Endometrium (tissue), 2 donors: Measurements from ENCODE around the gene DUSP10.

Experiments
- FAIRE-seq: peaks from 2 replicates; lab custom pipeline; 2012; peaks lifted over from hg19 to GRCh38; lab: Jason Lieb, UNC
- donor health status: control.
- donor health status: control.

The DUSP10 gene

DNA sequence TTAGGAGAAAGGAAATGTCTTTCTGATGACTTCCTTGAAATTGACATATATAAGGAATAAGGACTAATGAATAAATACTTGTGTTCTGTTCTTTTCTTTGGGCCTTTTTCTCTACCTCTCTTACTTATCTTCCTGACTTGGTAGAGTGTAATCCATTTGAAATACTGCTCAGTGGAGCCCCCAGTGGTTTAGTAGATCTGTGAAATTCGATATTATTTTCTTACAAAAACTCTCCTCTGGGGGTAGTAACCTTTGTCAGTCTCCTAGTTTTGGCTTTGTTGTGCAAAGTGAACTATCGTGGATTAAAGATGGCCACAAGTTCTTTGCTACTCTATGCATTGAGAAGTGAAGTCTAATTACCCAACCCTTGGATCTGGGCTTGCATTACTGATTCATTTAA is 48.8 kb downstream of the DUSP10 start:
- no peak for FAIRE-seq

DNA sequence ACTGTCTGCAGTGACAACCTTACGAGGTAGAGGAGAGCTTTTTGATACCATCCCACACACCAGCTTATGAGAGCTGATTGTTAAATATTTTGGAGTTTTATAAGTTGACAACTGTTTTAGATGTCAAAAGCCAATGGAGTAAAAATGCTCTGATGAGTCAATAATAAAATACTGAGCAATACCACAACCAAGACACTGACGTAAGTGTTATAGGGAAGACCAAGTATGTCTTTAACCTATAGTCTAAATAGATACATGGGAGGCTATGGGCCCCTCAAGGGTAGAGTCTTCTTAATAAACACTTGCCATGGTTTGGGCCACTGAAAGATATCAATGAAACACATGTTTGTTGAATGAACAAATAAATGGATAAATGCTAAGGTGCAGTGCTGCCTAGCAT is 49.2 kb downstream of the DUSP10 start:
- no peak for FAIRE-seq

DNA sequence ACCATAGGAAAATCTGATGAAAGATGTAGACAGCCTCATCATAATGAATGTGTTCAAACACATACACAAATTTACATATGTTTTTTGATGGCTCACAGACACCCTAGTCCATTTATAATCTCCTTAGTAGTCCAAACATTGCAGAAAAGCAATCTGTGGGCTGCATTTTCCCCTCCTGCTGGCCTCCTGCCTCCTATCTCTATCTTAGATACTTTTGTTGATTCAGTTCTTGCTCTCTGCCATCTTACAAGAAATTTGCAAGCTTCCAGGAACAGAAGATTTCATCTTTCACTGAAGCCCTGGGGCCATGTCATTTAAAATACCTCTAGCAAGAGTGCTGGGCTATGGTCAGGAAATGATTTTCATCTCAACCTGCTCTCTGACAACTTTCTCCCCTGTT is 50.6 kb downstream of the DUSP10 start:
- FAIRE-seq = no peak

DNA sequence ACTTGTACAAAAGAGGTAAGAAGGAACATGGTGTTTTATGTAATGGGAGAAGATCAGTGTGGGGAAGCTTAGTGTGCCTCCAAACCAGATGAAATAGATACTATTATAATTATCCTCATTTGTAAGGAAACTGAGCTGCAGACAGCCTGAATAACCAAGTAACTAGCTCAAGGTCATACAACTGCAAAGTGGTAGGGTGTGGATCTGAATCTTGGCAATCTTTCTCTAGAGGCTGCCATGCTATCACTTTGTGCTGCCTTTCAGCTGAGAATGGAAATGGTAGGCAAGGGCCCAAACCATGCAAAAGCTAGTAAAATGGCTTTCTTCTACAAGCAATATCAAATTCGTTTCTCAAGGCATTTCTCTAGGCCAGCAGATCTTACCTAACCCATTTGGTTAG is 51.0 kb downstream of the DUSP10 start:
- no peak for FAIRE-seq

DNA sequence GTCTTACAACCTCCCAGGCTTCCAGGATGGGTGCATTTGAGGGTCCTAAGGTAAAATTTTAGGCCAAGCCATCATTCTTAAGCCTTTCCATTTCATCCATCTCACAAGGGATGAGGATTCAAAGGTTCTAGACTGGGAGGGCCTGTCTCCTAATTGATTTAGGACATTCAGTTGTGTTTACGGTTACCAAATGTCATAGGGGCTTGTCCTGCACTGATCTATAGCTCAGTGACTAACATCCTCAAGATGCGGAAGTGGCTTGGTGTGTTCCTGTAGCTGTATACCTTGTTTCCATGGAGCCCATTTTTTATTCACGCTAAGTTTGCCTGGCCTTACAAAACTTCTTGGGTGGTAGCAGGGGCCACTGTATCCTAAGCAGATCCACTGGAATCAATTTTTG is 52.8 kb downstream of the DUSP10 start:
- no peak for FAIRE-seq

DNA sequence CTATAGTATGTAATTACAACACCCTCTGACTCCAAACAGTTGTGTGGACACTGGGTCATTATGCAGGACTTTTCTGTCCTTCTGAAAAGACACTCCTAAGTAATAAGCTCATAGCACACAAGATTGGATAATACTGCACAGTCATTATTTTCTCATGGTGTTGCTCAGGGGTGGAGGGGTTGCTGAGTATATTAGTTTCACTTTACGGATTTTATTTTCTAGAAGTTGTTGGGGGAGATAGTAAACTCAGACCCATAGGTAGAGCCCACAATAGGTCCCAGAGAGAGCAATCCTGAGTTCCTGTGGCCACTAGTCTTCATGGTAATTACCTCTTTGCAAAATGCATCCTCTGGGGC is 53.4 kb downstream of the DUSP10 start:
- no peak for FAIRE-seq

DNA sequence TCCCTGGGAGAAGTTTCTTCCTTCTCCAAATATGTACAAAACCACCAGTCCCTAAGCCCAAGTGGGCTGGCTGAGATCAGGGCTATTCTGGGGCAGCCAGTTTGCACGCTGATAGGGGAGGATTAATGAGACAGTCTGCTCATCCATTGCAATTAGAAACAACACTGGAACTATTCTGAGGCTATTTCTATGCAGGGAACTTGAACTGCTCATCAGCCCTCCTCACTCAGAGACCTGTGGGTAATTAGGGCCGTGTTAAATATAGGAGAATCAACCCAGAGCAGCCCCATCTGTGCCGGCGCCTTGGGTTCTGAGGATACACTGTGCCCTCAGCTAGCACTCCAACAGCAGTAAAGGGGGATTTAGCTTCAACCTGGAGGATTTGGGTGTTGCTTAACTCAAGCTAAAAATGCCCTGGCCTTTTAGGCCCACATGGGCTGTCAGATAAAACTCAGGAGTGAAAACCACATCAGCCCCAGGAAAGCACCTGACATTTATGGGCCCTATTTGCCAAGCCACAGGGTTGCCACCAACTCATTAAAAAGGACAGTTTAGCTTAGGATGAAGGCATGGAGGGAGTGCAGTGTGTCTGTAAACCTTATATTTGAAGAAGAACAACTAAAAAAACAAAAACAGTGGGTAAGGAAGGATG is 53.9 kb downstream of the DUSP10 start:
- no peak for FAIRE-seq

DNA sequence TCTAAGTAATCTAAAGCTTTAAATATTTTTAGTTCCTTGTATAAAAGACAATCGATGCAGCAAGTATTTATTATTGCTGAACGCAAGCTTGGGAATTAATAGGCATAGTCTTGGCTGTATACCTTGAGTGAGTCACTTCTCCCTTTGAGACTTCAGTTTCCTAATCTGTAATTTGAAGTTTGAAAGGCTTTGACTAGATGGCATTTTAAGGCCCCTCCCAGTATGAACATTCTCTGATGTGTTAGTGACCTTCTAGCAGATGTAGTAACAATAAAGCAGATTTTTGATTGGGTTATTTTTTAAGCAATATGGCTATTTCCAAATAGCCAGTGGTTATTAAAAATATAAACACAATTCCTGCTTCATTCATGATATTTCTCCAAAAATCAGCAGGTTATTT is 58.2 kb downstream of the DUSP10 start:
- no peak for FAIRE-seq

DNA sequence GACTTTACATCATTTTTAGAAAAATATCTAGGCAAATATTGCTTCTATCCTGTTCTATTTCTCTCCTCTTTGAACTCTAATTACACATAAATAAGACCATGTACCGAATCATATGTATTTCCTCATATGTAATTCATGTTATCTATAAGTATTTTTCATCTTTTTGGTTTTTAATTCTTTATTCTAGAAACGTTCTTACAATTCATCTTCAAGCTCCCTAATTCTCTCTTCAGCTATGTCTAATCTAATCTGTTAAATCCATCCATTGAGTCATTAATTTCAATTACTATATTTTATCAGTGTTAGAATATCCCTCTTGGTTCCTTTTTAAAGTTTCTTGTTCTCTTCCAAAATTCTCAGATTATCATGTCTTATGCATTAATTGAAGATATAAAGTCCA is 61.8 kb downstream of the DUSP10 start:
- FAIRE-seq = no peak

DNA sequence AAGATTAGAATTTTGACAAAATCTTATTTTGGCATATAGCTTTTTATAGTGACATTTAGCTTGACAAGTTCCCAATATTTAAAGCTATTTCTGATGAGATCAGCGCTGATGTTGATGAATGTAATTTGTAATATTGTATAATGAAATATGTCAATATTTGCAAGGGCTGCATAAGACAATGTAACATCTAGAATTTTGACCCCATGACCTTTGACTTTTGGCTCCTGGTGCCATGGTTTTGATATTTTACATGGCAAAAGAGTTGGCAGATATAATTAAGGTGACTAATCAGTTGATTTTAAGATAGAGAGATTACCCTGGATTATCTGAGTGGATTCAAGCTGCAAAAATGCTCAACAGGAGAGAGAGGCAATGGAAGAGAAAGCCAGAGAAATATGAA is 63.9 kb downstream of the DUSP10 start:
- FAIRE-seq = no peak

DNA sequence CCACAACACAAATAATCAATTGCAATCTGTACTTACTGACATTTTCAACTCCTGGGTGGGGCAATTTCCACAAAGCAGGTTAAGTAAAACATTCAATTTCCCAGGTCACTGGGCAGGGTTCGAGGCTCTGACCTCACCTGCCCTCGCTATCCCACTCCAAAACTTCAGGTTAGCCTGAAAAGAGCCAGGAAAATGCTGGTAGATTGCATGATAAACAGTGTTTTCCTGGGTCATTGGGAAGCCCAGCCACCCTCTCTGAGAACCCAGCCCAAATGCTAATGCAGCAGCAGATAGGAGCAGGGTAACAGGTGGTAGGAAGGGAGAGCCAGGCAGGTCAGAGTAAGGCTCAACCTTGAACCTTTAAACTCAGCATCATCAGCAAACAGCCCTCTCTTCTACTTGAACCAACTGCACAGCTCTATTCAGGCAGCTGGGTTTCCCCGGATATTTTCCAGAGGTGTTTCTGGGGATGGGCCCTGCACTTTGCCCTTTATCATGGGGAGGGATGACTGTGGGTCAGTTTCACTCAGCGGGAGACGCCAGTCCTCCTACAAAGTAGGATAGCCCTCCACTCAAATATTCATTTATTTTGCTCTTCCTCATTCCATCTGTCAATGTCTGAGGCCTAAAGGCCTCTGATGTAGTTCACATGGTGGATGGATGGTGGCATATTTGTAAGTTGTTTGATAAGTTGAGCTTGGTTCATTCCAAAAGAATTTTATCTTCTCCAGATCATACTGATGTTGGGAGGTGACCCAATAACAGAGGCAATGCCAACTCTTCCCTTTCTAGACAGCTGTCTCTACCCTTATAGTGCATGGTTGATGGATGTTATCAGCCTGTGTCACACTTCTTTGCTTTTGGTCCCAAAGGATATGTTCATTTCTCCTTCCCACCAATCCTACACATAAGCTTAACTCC is 65.7 kb downstream of the DUSP10 start:
- no peak for FAIRE-seq

DNA sequence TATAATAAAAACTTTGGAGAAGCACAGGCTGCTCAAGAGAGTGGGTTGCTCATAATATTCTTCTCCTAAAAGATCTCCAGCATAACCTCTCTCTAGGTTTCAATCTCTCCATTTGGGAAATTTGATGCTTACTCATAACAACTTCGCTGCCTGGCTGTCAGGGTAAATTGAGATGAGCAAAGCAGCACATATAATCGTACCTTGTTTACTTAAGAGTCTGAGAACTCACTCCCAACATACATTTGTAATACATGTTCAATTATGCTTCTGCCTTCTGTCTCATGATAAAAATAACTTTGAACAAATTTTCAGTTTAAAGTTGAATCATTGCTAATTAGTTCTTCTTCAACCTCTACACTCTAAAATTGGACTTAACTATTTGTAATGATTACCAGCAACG is 68.9 kb downstream of the DUSP10 start:
- FAIRE-seq = no peak

DNA sequence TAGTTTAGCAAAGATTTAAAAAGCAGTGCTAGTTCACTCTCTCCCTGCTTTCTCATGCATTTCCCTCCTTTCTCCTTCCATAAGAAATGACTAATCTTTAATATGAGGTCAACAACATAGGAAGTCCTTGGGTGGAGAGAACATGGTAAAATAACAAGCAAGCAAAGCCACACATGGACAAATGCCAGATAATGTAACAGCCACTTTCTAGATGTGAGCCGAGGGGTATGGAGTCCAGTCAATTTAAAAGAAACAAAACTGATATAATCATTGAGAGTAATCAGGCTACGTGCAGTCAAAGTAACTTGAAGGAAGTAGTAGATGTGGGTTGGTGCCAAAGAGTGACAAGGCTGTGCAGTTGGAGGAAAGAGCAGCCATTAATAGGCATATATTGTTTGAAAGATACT is 69.6 kb downstream of the DUSP10 start:
- no peak for FAIRE-seq

DNA sequence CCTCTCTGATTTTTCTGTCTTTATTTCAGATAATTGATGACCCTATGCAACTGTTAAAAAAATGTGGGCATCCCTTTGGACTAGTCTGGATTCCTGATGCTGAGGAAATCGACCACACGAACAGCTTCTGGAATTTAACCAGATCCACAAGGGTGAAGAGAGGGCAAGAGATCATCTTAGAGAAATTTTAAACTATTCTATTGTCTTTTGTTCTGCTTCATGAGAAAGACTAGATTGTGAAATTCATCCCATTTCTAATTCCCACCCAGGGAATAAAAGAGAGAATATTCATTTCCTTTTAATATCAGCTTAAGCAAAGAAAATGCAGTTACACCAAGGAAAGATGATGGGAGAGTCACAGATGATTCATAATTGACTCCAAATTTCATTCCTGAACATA is 71.8 kb downstream of the DUSP10 start:
- FAIRE-seq = no peak

DNA sequence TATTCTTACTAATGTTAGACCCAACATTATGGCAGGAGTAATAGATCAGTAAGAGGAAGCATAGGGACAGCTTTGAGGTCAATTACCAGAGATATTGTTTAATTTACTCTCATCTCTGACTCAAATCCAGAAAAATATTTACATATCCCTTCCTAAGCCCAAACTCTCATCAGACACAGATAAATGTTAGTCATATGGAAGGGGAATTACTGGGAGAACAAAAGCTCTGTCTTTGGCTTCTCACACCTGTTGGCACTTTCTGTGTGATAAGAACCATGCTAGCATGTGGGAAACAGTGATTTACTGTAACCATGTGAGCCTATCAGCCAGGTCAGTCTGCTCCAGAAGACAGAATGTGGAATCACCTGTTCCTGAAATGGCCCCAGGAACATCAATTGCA is 72.4 kb downstream of the DUSP10 start:
- FAIRE-seq = no peak

DNA sequence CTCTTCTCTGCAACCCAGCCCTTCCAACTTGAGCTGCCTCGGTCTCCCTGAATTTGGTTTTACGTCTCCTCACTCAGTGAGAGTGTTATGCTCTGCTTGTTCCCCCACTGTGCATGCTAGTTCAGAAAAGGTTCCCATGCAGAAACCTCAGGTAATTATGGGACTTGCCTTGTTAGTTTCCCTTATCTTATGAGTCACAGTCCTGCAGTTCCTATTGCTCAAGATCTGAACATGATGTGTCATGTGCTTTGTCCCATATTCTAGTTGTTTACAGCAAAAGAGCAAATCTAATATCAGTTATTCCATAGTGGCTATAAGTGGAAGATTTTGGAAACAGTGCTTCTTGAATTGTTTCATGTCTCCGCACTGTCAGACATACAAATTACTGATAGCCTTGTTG is 74.4 kb downstream of the DUSP10 start:
- no peak for FAIRE-seq

DNA sequence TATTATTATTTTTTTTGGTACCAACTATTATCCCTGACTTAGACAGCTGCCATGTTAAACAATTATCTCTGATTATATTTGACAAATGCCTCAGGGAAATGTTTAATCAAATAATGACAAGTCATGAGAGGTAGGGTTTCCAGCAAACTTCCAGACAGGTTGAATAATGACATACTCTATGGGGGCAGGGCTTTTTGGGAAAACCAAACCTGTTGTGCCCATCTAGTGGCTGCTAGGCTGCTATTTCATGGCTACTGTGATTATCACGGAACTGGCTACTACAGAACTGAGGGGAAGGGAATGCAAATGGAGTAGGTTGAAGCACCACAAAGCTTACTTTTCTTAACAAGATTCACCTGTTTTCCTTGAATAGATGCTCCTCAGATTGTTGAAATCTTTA is 77.6 kb downstream of the DUSP10 start:
- no peak for FAIRE-seq

DNA sequence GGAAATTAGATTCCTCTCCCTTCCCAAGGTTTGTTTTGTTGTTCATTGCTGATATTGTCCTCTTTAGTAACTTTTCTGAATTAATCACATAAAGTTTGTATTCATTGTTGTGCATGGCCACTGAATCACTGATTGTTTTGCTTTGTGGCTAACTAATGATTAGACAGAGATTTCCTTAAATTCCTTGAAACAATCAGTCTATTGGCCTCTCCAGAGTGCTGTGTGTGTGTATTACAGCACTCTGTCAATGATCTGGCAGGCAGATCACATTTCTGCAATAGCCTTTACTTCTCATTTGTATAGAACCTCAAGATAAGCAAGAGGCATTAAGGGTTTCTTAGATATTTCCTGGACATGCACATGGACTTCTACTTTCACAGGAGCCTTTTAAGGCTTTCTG is 78.6 kb downstream of the DUSP10 start:
- no peak for FAIRE-seq

DNA sequence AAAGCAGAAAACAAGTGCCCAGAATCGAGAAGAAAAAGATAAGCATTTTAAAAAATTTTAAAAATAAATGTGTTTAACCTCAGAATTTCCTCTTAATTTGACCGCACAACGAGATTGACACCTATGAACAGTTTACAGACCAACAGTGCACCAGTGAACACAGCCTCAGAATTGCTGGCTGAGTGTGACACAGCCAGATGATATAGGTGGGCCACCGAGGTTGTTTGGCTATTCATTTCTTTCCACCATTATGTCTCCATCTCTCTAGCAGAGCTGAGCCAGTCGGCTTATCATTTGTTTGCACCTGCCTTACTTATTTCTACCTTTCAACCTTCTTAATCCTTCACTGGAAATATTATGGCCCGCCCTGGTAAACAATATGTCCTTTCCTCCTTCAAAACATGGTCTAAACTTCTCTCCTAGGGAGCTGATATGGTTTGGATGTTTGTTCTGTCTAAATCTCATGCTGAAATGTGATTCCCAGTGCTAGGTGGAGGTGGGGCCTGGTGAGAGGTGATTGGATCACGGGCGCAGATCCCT is 86.1 kb downstream of the DUSP10 start:
- FAIRE-seq = no peak
